Esophagus (tissue), 2 donors: ENCODE measurements around the gene FRMD5. TPM values are rescaled to one million over a fixed set of nuclear protein-coding genes. Genes with fewer than 3 reads are reported as not detected.
"Not testable (repeated sequence)": the region's sequence is repeated elsewhere in the genome, so short reads cannot be mapped to it uniquely, and the experiment has no call there.

Experiments
- H3K27ac ChIP-seq, 2 donors: one replicate each; pipeline ENCODE4 v1.5.1; 2013; ENCODE audit warnings: low read depth in 2 of 2, mild to moderate bottlenecking in 2 of 2, inconsistent platforms in 1 of 2, low read length in 1 of 2, moderate library complexity in 1 of 2
- H3K27me3 ChIP-seq, 2 donors: one replicate each; pipeline ENCODE4 v1.6.1; 2013; ENCODE audit warnings: low read length in 2 of 2, control low read depth in 1 of 2, mild to moderate bottlenecking in 1 of 2; ENCODE audit not compliant: insufficient read depth in 2 of 2, control insufficient read depth in 1 of 2
- H3K36me3 ChIP-seq, 2 donors: one replicate each; pipeline ENCODE4 v1.6.1; 2013; ENCODE audit warnings: low read length in 1 of 2; ENCODE audit not compliant: control insufficient read depth in 2 of 2, insufficient read depth in 2 of 2
- H3K4me1 ChIP-seq, 2 donors: one replicate each; pipeline ENCODE4 v1.6.1; 2013; ENCODE audit warnings: low read length in 1 of 2; ENCODE audit not compliant: control insufficient read depth in 2 of 2, insufficient read depth in 2 of 2
- H3K4me3 ChIP-seq, 2 donors: one replicate each; pipeline ENCODE4 v1.5.1; 2013; ENCODE audit warnings: low read length in 2 of 2, mild to moderate bottlenecking in 2 of 2, low read depth in 1 of 2, moderate library complexity in 1 of 2
- H3K9me3 ChIP-seq, 2 donors: one replicate each; pipeline ENCODE4 v1.6.1; 2013; ENCODE audit warnings: mild to moderate bottlenecking in 2 of 2, low read depth in 1 of 2, low read length in 1 of 2, moderate library complexity in 1 of 2; ENCODE audit not compliant: control insufficient read depth in 2 of 2, insufficient read depth in 1 of 2
- WGBS, 2 donors: extraction: QIAGEN DNeasy Blood & Tissue Kit; methylation state at CpG; one replicate each; pipeline ENCODE4 v1.1.7; 2013; 5-methylcytosine and 5-hydroxymethylcytosine counted together
- polyA plus RNA-seq, 2 donors: library from polyadenylated mRNA; stranded (reverse); fragments of 200-250 nt; gene quantifications; one replicate each; pipeline ENCODE4 v1.2.3, GENCODE V29; 2013
- donor health status: healthy with polysubstance abuse.
- donor health status: Bipolar disorder and iron deficiency.

FRMD5 gene
- polyA plus RNA-seq, 2 donors = 0.04 to 0.09 TPM

- Histone ChIP-seq H3K9me3 (no peaks in the 10 kb centered on the region), H3K27me3 (peaks cover 0 to 3% of the 10 kb centered on the region in 2 donors), H3K27ac (no peak overlapping the region), H3K4me3 (no peak overlapping the region), H3K36me3 (no peaks in the 10 kb centered on the region), H3K4me1 (no peaks in the 10 kb centered on the region)
- 81 to 83% methylated on average over 5 of the region's 5 CpGs for WGBS, 2 donors
These were observed 183.7 kb downstream of the FRMD5 start for GRCh38 chr15:44011238-44011854.

GRCh38 chr15:44010089-44010488 is 185.0 kb downstream of the FRMD5 start:
- no peaks in the 10 kb centered on the region for H3K4me1 ChIP-seq
- 64 to 73% methylated on average over 1 of the region's 1 CpG for WGBS, 2 donors
- H3K27me3 ChIP-seq = peaks cover 0 to 3% of the 10 kb centered on the region in 2 donors

DNA sequence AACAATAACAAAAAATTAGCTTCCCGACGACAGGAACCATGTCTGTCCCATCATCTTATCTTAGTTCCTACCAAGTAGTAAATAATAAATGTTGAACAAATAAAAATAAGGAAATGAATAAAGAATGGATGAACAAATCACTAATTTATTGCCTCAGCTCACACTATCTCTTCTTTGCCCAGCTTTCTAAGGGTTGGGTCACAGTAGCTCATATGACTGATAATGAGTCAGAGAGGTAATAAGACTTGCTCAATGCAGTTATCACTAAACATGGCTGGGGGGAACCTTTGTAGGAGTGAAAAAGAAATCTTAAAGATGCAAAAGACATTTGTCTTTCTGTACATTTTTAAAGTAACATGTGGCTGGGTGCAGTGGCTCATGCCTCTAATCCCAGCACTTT is 186.0 kb downstream of the FRMD5 start:
- 82 to 91% methylated on average over 2 of the region's 2 CpGs for WGBS, 2 donors
- Histone ChIP-seq H3K4me3 (no peak overlapping the region), H3K4me1 (no peaks in the 10 kb centered on the region), H3K9me3 (no peaks in the 10 kb centered on the region), H3K36me3 (no peaks in the 10 kb centered on the region), H3K27me3 (peaks cover 0 to 3% of the 10 kb centered on the region in 2 donors), H3K27ac (no peak overlapping the region)

More at GRCh38 chr15:44010089-44010488, 185.0 kb downstream of the FRMD5 start:
- Histone ChIP-seq H3K27ac (no peak overlapping the region), H3K36me3 (no peaks in the 10 kb centered on the region), H3K9me3 (no peaks in the 10 kb centered on the region), H3K4me3 (no peak overlapping the region)

DNA sequence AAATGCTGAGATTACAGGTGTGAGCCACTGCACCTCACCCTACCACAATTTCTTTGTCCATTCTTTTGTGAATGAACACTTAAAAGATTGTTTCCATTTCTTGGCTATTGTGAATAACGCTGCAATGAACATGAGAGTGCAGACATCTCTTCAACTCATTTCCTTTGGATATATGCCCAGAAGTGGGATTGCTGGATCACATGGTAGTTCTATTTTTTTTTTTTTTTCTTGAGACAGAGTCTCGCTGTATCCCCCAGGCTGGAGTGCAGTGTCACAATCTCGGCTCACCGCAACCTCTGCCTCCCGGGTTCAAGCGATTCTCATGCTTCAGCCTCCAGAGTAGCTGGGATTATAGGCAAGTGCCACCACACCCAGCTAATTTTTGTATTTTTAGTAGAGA is 194.8 kb downstream of the FRMD5 start:
- 53 to 70% methylated on average over 6 of the region's 6 CpGs for WGBS, 2 donors

DNA sequence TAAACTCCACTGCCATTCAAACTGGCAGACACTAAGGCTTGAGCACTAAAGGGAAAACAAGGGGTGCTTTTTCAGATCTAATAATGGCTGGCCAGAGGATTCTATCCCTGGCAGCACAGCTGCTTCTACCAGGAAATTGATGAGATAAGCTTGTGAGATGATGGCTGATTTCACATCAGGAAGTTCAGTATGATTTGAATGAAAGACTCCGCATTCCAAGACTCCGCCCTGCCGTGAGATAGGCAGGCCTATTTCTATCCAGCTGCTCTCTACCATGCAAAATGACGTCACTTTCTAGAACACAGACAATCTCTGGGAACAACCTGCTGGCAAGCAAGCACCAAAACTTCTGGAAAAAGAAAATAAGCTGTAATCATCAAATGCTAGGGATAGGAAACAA is 196.5 kb downstream of the FRMD5 start:
- no peaks in the 10 kb centered on the region for H3K27me3 ChIP-seq
- H3K4me3 ChIP-seq = no peak overlapping the region
- H3K27ac ChIP-seq = no peak overlapping the region
- no peaks in the 10 kb centered on the region for H3K36me3 ChIP-seq
- no peaks in the 10 kb centered on the region for H3K4me1 ChIP-seq
- WGBS, 2 donors = 45 to 54% methylated on average over 4 of the region's 4 CpGs
- no peaks in the 10 kb centered on the region for H3K9me3 ChIP-seq

More for the DNA sequence above, 194.8 kb downstream of the FRMD5 start:
- H3K36me3 ChIP-seq, H3K9me3 ChIP-seq, H3K4me1 ChIP-seq, H3K27me3 ChIP-seq, H3K4me3 ChIP-seq, H3K27ac ChIP-seq: not testable (repeated sequence)

DNA sequence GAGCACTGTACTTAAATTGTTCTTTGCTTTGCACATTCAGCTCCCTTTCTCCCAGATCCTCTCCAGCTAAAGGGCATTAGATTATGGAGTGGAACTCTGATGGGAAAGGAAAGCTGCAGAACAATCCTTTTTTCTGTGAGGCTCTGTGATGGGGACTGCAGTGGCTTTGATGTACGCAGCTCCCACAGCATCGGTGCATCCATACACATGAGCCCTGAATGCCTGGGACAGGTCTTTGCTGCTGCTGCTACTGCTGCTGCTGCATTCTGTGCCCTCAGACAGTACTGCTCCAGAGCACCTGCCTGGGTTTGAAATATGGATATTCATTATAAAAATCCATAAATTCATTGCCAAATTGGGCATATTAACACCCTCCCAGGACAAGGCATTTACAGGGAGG is 203.9 kb downstream of the FRMD5 start:
- 79 to 84% methylated on average over 2 of the region's 2 CpGs for WGBS, 2 donors
- Histone ChIP-seq H3K27ac (no peak overlapping the region), H3K4me3 (no peak overlapping the region), H3K36me3 (no peaks in the 10 kb centered on the region), H3K27me3 (no peaks in the 10 kb centered on the region), H3K9me3 (no peaks in the 10 kb centered on the region), H3K4me1 (no peaks in the 10 kb centered on the region)

DNA sequence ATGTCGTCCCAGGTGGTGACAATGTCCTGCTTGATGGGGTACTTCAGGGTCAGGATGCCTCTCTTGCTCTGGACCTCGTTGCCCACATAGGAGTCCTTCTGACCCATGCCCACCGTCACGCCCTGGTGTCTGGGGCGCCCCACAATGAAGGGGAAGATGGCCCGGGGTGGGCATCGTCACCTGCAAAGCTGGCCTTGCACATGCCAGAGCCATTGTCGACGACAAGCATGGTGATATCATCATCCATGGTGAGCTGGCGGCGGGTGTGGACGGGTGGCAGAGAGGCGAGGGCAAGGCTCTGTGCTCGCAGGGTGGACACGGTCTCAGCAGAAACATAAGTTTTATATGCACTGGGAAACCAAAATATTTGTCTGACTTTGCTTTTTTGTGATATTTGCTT is 205.1 kb downstream of the FRMD5 start:
- no peaks in the 10 kb centered on the region for H3K4me1 ChIP-seq
- H3K36me3 ChIP-seq = no peaks in the 10 kb centered on the region
- H3K27ac ChIP-seq = no peak overlapping the region
- no peaks in the 10 kb centered on the region for H3K27me3 ChIP-seq
- H3K9me3 ChIP-seq = no peaks in the 10 kb centered on the region
- no peak overlapping the region for H3K4me3 ChIP-seq
- WGBS, 2 donors = 92% methylated on average over 15 of the region's 15 CpGs

DNA sequence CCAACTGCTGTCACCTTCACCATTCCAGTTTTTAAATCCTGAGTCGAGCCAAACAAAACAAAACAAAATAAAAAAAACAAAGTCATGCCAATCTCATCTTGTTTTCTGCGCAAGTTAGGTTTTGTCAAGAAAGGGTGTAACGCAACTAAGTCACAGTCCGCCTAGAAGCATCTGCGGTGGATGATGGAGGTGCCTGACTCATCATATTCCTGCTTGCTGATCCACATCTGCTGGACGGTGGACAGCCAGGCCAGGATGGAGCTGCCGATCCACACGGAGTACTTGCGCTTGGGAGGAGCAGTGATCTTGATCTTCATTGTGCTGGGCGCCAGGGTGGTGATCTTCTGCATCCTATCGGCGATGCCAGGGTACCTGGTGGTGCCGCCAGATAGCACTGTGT is 206.2 kb downstream of the FRMD5 start:
- no peak overlapping the region for H3K27ac ChIP-seq
- no peaks in the 10 kb centered on the region for H3K4me1 ChIP-seq
- H3K9me3 ChIP-seq = no peaks in the 10 kb centered on the region
- WGBS, 2 donors = 96 to 97% methylated on average over 13 of the region's 13 CpGs
- H3K27me3 ChIP-seq = no peaks in the 10 kb centered on the region
- no peaks in the 10 kb centered on the region for H3K36me3 ChIP-seq
- no peak overlapping the region for H3K4me3 ChIP-seq

DNA sequence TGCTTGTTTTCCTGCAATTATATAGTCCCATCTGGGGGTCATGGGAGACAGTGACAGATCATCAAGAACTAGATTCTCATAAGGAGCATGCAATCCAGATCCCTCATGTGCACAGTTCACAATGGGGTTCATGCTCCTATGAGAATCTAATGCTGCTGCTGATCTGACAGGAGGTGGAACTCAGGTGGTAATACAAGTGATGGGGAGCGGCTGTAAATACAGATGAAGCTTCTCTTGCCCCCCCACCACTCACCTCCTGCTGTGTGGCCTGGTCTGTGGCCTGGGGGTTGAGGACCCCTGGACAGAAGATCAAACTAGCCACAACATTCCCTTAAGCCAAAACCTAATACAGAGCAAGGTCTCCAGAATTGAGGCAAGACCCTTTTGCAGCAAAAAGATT is 207.1 kb downstream of the FRMD5 start:
- Histone ChIP-seq H3K9me3 (no peaks in the 10 kb centered on the region), H3K4me3 (no peak overlapping the region), H3K4me1 (no peaks in the 10 kb centered on the region), H3K36me3 (no peaks in the 10 kb centered on the region), H3K27me3 (no peaks in the 10 kb centered on the region), H3K27ac (no peak overlapping the region)
- 89 to 100% methylated on average over 1 of the region's 1 CpG for whole genome bisulfite sequencing, 2 donors

DNA sequence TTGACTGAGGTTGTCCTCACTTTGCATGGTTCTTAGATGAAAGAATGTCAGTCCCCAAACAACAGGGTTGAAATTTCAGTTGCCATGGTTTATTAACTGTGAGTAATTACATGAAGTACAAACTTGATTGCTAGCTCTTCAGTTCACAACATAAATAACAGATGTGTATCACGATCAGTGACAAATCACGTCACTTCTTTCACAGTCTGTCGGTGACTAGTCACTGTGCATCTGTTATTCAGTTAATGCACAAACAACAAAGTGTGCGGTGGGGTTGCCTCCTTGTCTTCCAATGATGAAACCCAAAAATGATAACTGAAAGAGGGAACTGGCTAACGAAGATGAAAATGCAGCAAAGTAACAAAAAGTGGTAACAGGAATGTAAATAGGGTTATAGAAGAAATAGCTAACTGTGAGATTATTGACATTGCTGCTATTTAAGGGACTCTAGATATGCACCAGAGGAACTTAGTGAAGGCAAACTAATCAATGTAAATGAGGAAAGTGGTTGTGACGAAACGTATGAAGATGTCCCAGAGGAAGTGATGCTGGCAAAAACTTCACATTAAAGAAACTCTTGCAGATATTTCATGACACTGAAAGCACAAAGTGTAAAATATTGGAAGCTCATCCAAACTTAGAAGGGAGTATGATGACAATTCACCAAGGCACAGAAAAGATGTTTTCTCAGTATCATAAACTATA is 208.9 kb downstream of the FRMD5 start:
- Histone ChIP-seq H3K9me3 (no peaks in the 10 kb centered on the region), H3K27me3 (no peaks in the 10 kb centered on the region), H3K27ac (no peak overlapping the region), H3K4me3 (no peak overlapping the region), H3K36me3 (no peaks in the 10 kb centered on the region), H3K4me1 (no peaks in the 10 kb centered on the region)
- 69 to 71% methylated on average over 7 of the region's 7 CpGs for WGBS, 2 donors
